Measurements from ENCODE around the gene ATG9A. TPM values are rescaled to one million over a fixed set of nuclear protein-coding genes. Genes with fewer than 3 reads are reported as not detected.

The ATG9A gene
- total and polyA plus RNA-seq, 9 of the 15 experiments (the other 6 are each of a cell fraction or from before 2014, with no cell fraction given), result 0.25 to 65.6 (median 23.4) TPM

GRCh38 chr2:219229305-219230058 lies at the start of gene ATG9A, which contains the start of gene ANKZF1 (continued):
- TF ChIP-seq, protein P1, sequence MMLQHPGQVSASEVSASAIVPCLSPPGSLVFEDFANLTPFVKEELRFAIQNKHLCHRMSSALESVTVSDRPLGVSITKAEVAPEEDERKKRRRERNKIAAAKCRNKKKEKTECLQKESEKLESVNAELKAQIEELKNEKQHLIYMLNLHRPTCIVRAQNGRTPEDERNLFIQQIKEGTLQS (IDR thresholded peaks at IDR 0.05), result no peak; the same call in 1 of the 2 replicates
- TF ChIP-seq, protein P1 (CRISPR knock-in tag; conservative IDR thresholded peaks at IDR 0.05), result no peak; the same call in 1 of the 2 replicates
- TF ChIP-seq, protein P2, sequence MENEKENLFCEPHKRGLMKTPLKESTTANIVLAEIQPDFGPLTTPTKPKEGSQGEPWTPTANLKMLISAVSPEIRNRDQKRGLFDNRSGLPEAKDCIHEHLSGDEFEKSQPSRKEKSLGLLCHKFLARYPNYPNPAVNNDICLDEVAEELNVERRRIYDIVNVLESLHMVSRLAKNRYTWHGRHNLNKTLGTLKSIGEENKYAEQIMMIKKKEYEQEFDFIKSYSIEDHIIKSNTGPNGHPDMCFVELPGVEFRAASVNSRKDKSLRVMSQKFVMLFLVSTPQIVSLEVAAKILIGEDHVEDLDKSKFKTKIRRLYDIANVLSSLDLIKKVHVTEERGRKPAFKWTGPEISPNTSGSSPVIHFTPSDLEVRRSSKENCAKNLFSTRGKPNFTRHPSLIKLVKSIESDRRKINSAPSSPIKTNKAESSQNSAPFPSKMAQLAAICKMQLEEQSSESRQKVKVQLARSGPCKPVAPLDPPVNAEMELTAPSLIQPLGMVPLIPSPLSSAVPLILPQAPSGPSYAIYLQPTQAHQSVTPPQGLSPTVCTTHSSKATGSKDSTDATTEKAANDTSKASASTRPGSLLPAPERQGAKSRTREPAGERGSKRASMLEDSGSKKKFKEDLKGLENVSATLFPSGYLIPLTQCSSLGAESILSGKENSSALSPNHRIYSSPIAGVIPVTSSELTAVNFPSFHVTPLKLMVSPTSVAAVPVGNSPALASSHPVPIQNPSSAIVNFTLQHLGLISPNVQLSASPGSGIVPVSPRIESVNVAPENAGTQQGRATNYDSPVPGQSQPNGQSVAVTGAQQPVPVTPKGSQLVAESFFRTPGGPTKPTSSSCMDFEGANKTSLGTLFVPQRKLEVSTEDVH (IDR thresholded peaks at IDR 0.05; ENCODE audit: low read depth, partially characterized antibody), result no peak
- no peak for TF ChIP-seq MEF2A (IDR thresholded peaks at IDR 0.05; ENCODE audit: control insufficient read depth, low read depth, low read length)
- TF ChIP-seq CBX3 (IDR thresholded peaks at IDR 0.05; ENCODE audit: borderline replicate concordance in 1 of 2, low read length in 2 of 2), result 0 out of 3 replicates have a peak, but pooled peaks of 1 of the 2 experiments have one; percentile 27
- TF ChIP-seq ZNF23 (CRISPR knock-in tag; IDR thresholded peaks at IDR 0.05), result no peak
- no peak for TF ChIP-seq TGIF2 (CRISPR knock-in tag; IDR thresholded peaks at IDR 0.05)
- TF ChIP-seq ZBTB7A (IDR thresholded peaks at IDR 0.05; ENCODE audit: borderline replicate concordance, control insufficient read depth, low read depth, low read length), result peak; percentile 66; the same call in 1 of the 2 replicates
- TF ChIP-seq PHTF2 (CRISPR knock-in tag; IDR thresholded peaks at IDR 0.05), result no peak
- no peak for TF ChIP-seq PTBP1 (IDR thresholded peaks at IDR 0.05; ENCODE audit: low read depth, low read length)
- no peak for TF ChIP-seq FOXP4 (CRISPR knock-in tag; IDR thresholded peaks at IDR 0.05; ENCODE audit: borderline replicate concordance)
- no peak for TF ChIP-seq SIN3B (IDR thresholded peaks at IDR 0.05; ENCODE audit: low read depth)
- TF ChIP-seq EP300 (IDR thresholded peaks at IDR 0.05; ENCODE audit: low read length), result peak; percentile 4; the same call in 1 of the 2 replicates
- TF ChIP-seq CEBPZ (IDR thresholded peaks at IDR 0.05; ENCODE audit: borderline replicate concordance, low read depth, low read length), result peak; percentile 88; the same call in 1 of the 2 replicates
- no peak for TF ChIP-seq RUNX1 (IDR thresholded peaks at IDR 0.05; ENCODE audit: low read depth)
- peak; percentile 62 for TF ChIP-seq ZNF589 (CRISPR knock-in tag; IDR thresholded peaks at IDR 0.05; ENCODE audit: low read depth)
- no peak for TF ChIP-seq ZNF830 (CRISPR knock-in tag; IDR thresholded peaks at IDR 0.05)
- TF ChIP-seq ZFX (CRISPR knock-in tag; IDR thresholded peaks at IDR 0.05), result peak; percentile 89
